Parathyroid adenoma (tissue), 2 donors: ENCODE measurements around the gene ALCAM.

Experiments used
- H2AFZ ChIP-seq: fragments of 300-600 bp; sonication (generic); one replicate; pipeline ENCODE4 v1.7.0; 2017; ENCODE audit warnings: antibody characterized with exemption, mild to moderate bottlenecking
- H3K27ac ChIP-seq: fragments of 300-600 bp; sonication (generic); one replicate; pipeline ENCODE4 v1.7.0; 2017
- H3K27me3 ChIP-seq: fragments of 300-600 bp; sonication (generic); one replicate; pipeline ENCODE4 v1.7.0; 2017; ENCODE audit warnings: low read length; ENCODE audit not compliant: control insufficient read depth, insufficient read depth
- H3K36me3 ChIP-seq: fragments of 300-600 bp; sonication (generic); one replicate; pipeline ENCODE4 v1.7.0; 2017; ENCODE audit warnings: low read length; ENCODE audit not compliant: control insufficient read depth, insufficient read depth
- H3K4me1 ChIP-seq: fragments of 300-600 bp; sonication (generic); one replicate; pipeline ENCODE4 v1.7.0; 2017; ENCODE audit warnings: control low read depth
- H3K4me2 ChIP-seq: fragments of 300-600 bp; sonication (generic); one replicate; pipeline ENCODE4 v1.7.0; 2017; ENCODE audit warnings: low read length
- H3K4me3 ChIP-seq: fragments of 300-600 bp; sonication (generic); one replicate; pipeline ENCODE4 v1.7.0; 2017; ENCODE audit warnings: low read depth, low read length
- H3K79me2 ChIP-seq: fragments of 300-600 bp; sonication (generic); one replicate; pipeline ENCODE4 v1.7.0; 2017; ENCODE audit warnings: control low read depth
- H3K9ac ChIP-seq: fragments of 300-600 bp; sonication (generic); one replicate; pipeline ENCODE4 v1.7.0; 2017; ENCODE audit warnings: mild to moderate bottlenecking
- H3K9me3 ChIP-seq: fragments of 300-600 bp; sonication (generic); one replicate; pipeline ENCODE4 v1.7.0; 2017; ENCODE audit warnings: low read length; ENCODE audit not compliant: control insufficient read depth
- CTCF ChIP-seq: fragments of 300-600 bp; sonication (generic); IDR thresholded peaks from one replicate; pipeline ENCODE4 v1.7.0; 2017; ENCODE audit warnings: antibody characterized with exemption, mild to moderate bottlenecking
- donor health status: primary hyperparathyroidism.

The ALCAM gene

GRCh38 chr3:105394177-105394576 lies 27.5 kb downstream of the ALCAM start:
- Histone ChIP-seq H3K36me3 (no peaks in the 10 kb centered on the region), H3K4me2 (no peak overlapping the region), H2AFZ (no peak overlapping the region), H3K4me3 (no peak overlapping the region), H3K9ac (no peak overlapping the region), H3K27me3 (no peaks in the 10 kb centered on the region), H3K9me3 (peaks cover 3% of the 10 kb centered on the region), H3K4me1 (peaks cover 18% of the 10 kb centered on the region), H3K27ac (no peak overlapping the region), H3K79me2 (peaks cover 50% of the 10 kb centered on the region)
- TF ChIP-seq CTCF = no peak

- Histone ChIP-seq H3K4me2 (no peak overlapping the region), H3K4me3 (no peak overlapping the region), H3K9ac (no peak overlapping the region), H3K79me2 (peaks cover 47% of the 10 kb centered on the region), H3K27ac (no peak overlapping the region), H3K4me1 (peaks cover 29% of the 10 kb centered on the region), H3K9me3 (no peaks in the 10 kb centered on the region), H3K36me3 (no peaks in the 10 kb centered on the region), H2AFZ (no peak overlapping the region), H3K27me3 (no peaks in the 10 kb centered on the region)
- TF ChIP-seq CTCF = no peak
Observed at GRCh38 chr3:105397974-105398373, 31.3 kb downstream of the ALCAM start.

- H3K27ac ChIP-seq = no peak overlapping the region
- no peak for TF ChIP-seq CTCF
Observed at GRCh38 chr3:105398437-105398836, 31.7 kb downstream of the ALCAM start.

GRCh38 chr3:105399062-105399461 lies 32.4 kb downstream of the ALCAM start:
- Histone ChIP-seq H3K36me3 (no peaks in the 10 kb centered on the region), H3K9me3 (no peaks in the 10 kb centered on the region), H3K4me1 (peaks cover 29% of the 10 kb centered on the region), H2AFZ (no peak overlapping the region), H3K9ac (no peak overlapping the region), H3K27ac (no peak overlapping the region), H3K79me2 (peaks cover 54% of the 10 kb centered on the region), H3K27me3 (no peaks in the 10 kb centered on the region), H3K4me2 (no peak overlapping the region), H3K4me3 (no peak overlapping the region)
- no peak for TF ChIP-seq CTCF

More at GRCh38 chr3:105398437-105398836, 31.7 kb downstream of the ALCAM start:
- H3K4me1 ChIP-seq = peaks cover 29% of the 10 kb centered on the region
- H3K79me2 ChIP-seq = peaks cover 51% of the 10 kb centered on the region
- no peaks in the 10 kb centered on the region for H3K9me3 ChIP-seq
- H3K9ac ChIP-seq = no peak overlapping the region
- no peaks in the 10 kb centered on the region for H3K36me3 ChIP-seq
- no peaks in the 10 kb centered on the region for H3K27me3 ChIP-seq
- no peak overlapping the region for H3K4me3 ChIP-seq
- no peak overlapping the region for H3K4me2 ChIP-seq
- H2AFZ ChIP-seq = no peak overlapping the region

GRCh38 chr3:105399611-105400010 lies 32.9 kb downstream of the ALCAM start:
- Histone ChIP-seq H3K79me2 (peaks cover 56% of the 10 kb centered on the region), H3K4me3 (no peak overlapping the region), H3K36me3 (no peaks in the 10 kb centered on the region), H3K9ac (no peak overlapping the region), H3K4me1 (peaks cover 29% of the 10 kb centered on the region), H3K27ac (no peak overlapping the region), H3K4me2 (no peak overlapping the region), H3K9me3 (no peaks in the 10 kb centered on the region), H2AFZ (no peak overlapping the region), H3K27me3 (no peaks in the 10 kb centered on the region)
- no peak for TF ChIP-seq CTCF
